PC-9 (cell line): Measurements from ENCODE around the gene CGB3.

Source experiments
- EZH2 ChIP-seq: fragments of 200-600 bp; sonication (generic); IDR thresholded peaks from 2 replicates; pipeline ENCODE4 v1.8.0; 2017; ENCODE audit warnings: antibody characterized with exemption, low read depth
- TF ChIP-seq, protein P1 (sequence below): fragments of 200-600 bp; sonication (generic); conservative IDR thresholded peaks from 2 replicates; pipeline ENCODE4 v1.6.1; 2017; ENCODE audit warnings: mixed run types, antibody characterized with exemption, mild to moderate bottlenecking, moderate library complexity

DNA sequence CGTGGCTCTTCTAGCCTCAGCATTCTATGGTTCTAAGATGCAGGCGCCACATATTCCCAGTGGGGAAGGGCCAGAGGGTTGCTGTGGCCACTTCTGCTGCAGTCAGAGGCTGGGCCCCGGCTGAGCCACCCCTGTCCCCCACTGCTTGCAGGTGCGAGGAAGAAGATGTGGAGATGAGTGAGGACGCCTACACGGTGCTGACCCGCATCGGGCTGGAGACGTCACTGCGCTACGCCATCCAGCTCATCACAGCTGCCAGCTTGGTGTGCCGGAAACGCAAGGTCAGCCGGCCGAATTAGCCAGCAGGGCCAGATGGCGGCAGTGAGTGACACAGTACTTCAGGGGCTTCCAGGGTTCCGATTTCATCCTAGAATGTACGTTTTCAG lies 9.3 kb downstream of the CGB3 start:
- TF ChIP-seq, protein P1, sequence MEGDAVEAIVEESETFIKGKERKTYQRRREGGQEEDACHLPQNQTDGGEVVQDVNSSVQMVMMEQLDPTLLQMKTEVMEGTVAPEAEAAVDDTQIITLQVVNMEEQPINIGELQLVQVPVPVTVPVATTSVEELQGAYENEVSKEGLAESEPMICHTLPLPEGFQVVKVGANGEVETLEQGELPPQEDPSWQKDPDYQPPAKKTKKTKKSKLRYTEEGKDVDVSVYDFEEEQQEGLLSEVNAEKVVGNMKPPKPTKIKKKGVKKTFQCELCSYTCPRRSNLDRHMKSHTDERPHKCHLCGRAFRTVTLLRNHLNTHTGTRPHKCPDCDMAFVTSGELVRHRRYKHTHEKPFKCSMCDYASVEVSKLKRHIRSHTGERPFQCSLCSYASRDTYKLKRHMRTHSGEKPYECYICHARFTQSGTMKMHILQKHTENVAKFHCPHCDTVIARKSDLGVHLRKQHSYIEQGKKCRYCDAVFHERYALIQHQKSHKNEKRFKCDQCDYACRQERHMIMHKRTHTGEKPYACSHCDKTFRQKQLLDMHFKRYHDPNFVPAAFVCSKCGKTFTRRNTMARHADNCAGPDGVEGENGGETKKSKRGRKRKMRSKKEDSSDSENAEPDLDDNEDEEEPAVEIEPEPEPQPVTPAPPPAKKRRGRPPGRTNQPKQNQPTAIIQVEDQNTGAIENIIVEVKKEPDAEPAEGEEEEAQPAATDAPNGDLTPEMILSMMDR, result no peak
- no peak for TF ChIP-seq EZH2
